ENCODE results near the gene NPIPB5. TPM values are rescaled to one million over a fixed set of nuclear protein-coding genes. Genes with fewer than 3 reads are reported as not detected.

The NPIPB5 gene
- total RNA-seq, 2 donors from 2014 or later: 126 to 132 TPM

Small RNA genes lying within 50 kb of the gene (small RNA-seq; reads per million reads assigned to genes)
- not detected for gene AC106788.1

Other genes starting within 250 kb of the NPIPB5 start
- gene POLR3E, start 213.5 kb upstream of the NPIPB5 start, total RNA-seq: 10 to 100 TPM; 52.1 to 94.9 TPM
- gene CDR2, start 136.3 kb upstream of the NPIPB5 start, total RNA-seq: 10 to 100 TPM; 15.8 to 16.8 TPM